A549 (cell line): ENCODE measurements around the gene YES1. TPM values are rescaled to one million over a fixed set of nuclear protein-coding genes. Genes with fewer than 3 reads are reported as not detected.

ENCODE experiments used
- ATAC-seq, 2 experiments: fragments of 200-7000 bp in 1 of 2; fragments of >200 bp in 1 of 2; cut with Nextera tagmentation in 1 of 2; cut with Tn5 transposase in 1 of 2; 3 replicates each; pipeline versions ENCODE4 v1.8.0 to v1.9.1; 2018 to 2020; ENCODE audit warnings: mild to moderate bottlenecking in 1 of 2, moderate library complexity in 1 of 2
- CTCF ChIA-PET: fragments of 300-600 bp; sonication (Branson Sonifier 250); formaldehyde crosslinking; extraction: SDS; loops from one replicate; lab custom pipeline; 2021; ENCODE audit warnings: antibody characterized with exemption, inconsistent platforms; lab: Yijun Ruan, JAX
- POLR2A ChIA-PET: fragments of 350-600 bp; formaldehyde crosslinking; extraction: SDS; loops from one replicate; lab custom pipeline; 2021; ENCODE audit warnings: antibody characterized with exemption, inconsistent platforms; lab: Yijun Ruan, JAX
- DNase-seq, 2 experiments: peaks; one replicate each; pipeline versions ENCODE4 v3.0.0 to v3.0.0-alpha.2; 2011 to 2016; ENCODE audit warnings: low read depth in 1 of 2, low spot score in 1 of 2
- FAIRE-seq: peaks from 2 replicates; lab custom pipeline; 2011; peaks lifted over from hg19 to GRCh38; lab: Jason Lieb, UNC
- H3K27ac ChIP-seq, 2 experiments: fragments of >200 bp; sonication (Bioruptor Twin); formaldehyde crosslinking; 3 replicates each; pipeline ENCODE4 v1.5.1; 2016 to 2017
- H3K4me1 ChIP-seq: fragments of >200 bp; sonication (Bioruptor Twin); formaldehyde crosslinking; 3 replicates; pipeline ENCODE4 v1.6.1; 2016
- H3K4me2 ChIP-seq: fragments of >200 bp; sonication (Bioruptor Twin); formaldehyde crosslinking; 3 replicates; pipeline ENCODE4 v1.6.1; 2016
- H3K4me3 ChIP-seq: fragments of >200 bp; sonication (Bioruptor Twin); formaldehyde crosslinking; 3 replicates; pipeline ENCODE4 v1.5.1; 2016
- H3K9me3 ChIP-seq: fragments of >200 bp; sonication (Bioruptor Twin); formaldehyde crosslinking; 3 replicates; pipeline ENCODE4 v1.6.1; 2016
- EHF ChIP-seq: fragments of 250-450 bp; sonication (Bioruptor Pico); IDR thresholded peaks from 2 replicates; pipeline ENCODE4 v1.5.0; 2020; ENCODE audit warnings: mild to moderate bottlenecking
- FOSL2 ChIP-seq, 2 experiments: fragments of 450-650 bp in 1 of 2; fragments of >200 bp in 1 of 2; sonication (Bioruptor Twin) in 1 of 2; formaldehyde crosslinking; IDR thresholded peaks; 2 replicates each; pipeline versions ENCODE4 v1.5.0 to v1.6.1; 2016 to 2020; ENCODE audit warnings: mild to moderate bottlenecking in 1 of 2, moderate library complexity in 1 of 2
- HDAC2 ChIP-seq: fragments of 200-600 bp; sonication (generic); IDR thresholded peaks from 2 replicates; pipeline ENCODE4 v1.6.1; 2016
- HMGXB4 ChIP-seq: fragments of 250-450 bp; sonication (Bioruptor Pico); IDR thresholded peaks from 2 replicates; pipeline ENCODE4 v1.5.0; 2021; ENCODE audit warnings: mild to moderate bottlenecking, moderate library complexity, borderline replicate concordance
- HOXB5 ChIP-seq: fragments of 250-450 bp; sonication (Bioruptor Pico); IDR thresholded peaks from 2 replicates; pipeline ENCODE4 v1.5.0; 2020; ENCODE audit warnings: mild to moderate bottlenecking, moderate library complexity
- JUNB ChIP-seq: fragments of >200 bp; sonication (Bioruptor Twin); formaldehyde crosslinking; IDR thresholded peaks from 2 replicates; pipeline ENCODE4 v1.6.1; 2016
- MAFK ChIP-seq: fragments of 450-650 bp; IDR thresholded peaks from 2 replicates; pipeline ENCODE4 v1.6.1; 2014; ENCODE audit not compliant: partially characterized antibody
- MAX ChIP-seq: IDR thresholded peaks from 2 replicates; pipeline ENCODE4 v1.6.1; 2012
- NPAS2 ChIP-seq: fragments of 250-450 bp; sonication (Bioruptor Pico); IDR thresholded peaks from 2 replicates; pipeline ENCODE4 v1.8.0; 2022; ENCODE audit warnings: mild to moderate bottlenecking, moderate library complexity, borderline replicate concordance
- ZFP36 ChIP-seq: fragments of 450-650 bp; IDR thresholded peaks from 2 replicates; pipeline ENCODE4 v1.6.1; 2014; ENCODE audit warnings: borderline replicate concordance; ENCODE audit not compliant: partially characterized antibody
- ZNF302 ChIP-seq: fragments of 250-450 bp; sonication (Bioruptor Pico); IDR thresholded peaks from 2 replicates; pipeline ENCODE4 v1.9.0; 2021; ENCODE audit warnings: inconsistent platforms, mild to moderate bottlenecking, moderate library complexity
- WGBS: methylation state at CpG from one replicate; pipeline ENCODE4 v1.1.6; 2017; ENCODE audit errors: missing lambda C conversion rate; 5-methylcytosine and 5-hydroxymethylcytosine counted together
- polyA plus RNA-seq, 4 experiments: library from polyadenylated mRNA; depleted of rRNA in 3 of 4; stranded (reverse); fragments of >200 nt; fragmentation: RNase III in 1 of 4; extraction: RNeasy Plus Mini Kit Qiagen cat#74134 plus additional on column Dnase treatment in 1 of 4; gene quantifications; 2 replicates in 3 of 4; 3 replicates in 1 of 4; pipeline ENCODE4 v1.2.3, GENCODE V29; 2011 to 2017

Gene YES1
- polyA plus RNA-seq, 2 of the 4 experiments (the other 2 are of a cell fraction) = 22.6 to 32.1 TPM

- ChIA-PET CTCF (no interaction called here), POLR2A (no interaction called here)
- Histone ChIP-seq H3K4me2 (no peak overlapping the region), H3K4me1 (no peaks in the 10 kb centered on the region), H3K27ac (no peak overlapping the region), H3K4me3 (no peak overlapping the region), H3K9me3 (no peaks in the 10 kb centered on the region)
- WGBS = 61% methylated on average over 1 of the region's 1 CpG
- ATAC-seq (no peak), FAIRE-seq (no peak), DNase-seq (no peak)
- TF ChIP-seq MAX = no peak
- no peak for TF ChIP-seq JUNB
- no peak for TF ChIP-seq MAFK
- TF ChIP-seq HMGXB4 (CRISPR knock-in tag) = no peak
- no peak for TF ChIP-seq NPAS2 (CRISPR knock-in tag)
- TF ChIP-seq HOXB5 (CRISPR knock-in tag) = no peak
- no peak for TF ChIP-seq ZNF302 (CRISPR knock-in tag)
- TF ChIP-seq, all 56 proteins: peak for 0
Measured at GRCh38 chr18:789397-789796, 22.6 kb downstream of the YES1 start.

- Histone ChIP-seq H3K9me3 (no peaks in the 10 kb centered on the region), H3K4me2 (no peak overlapping the region), H3K4me3 (no peak overlapping the region)
- ATAC-seq = no peak
- DNase-seq = no peak
- TF ChIP-seq MAX (no peak), EHF (CRISPR knock-in tag) (no peak), FOSL2 (IDR thresholded peaks at IDR 0.05) (no peak), FOSL2 (CRISPR knock-in tag; IDR thresholded peaks at IDR 0.05) (no peak), NPAS2 (CRISPR knock-in tag) (no peak)
- TF ChIP-seq, all 56 proteins: peak for 0
- FAIRE-seq = no peak
- ChIA-PET POLR2A (no interaction called here), CTCF (interaction anchor here (1.2 to 1.3 kb wide), 2 partner anchors 22 to 54 kb away, joined by 4 read pairs; no protein-coding TSS in a partner anchor)
- Histone ChIP-seq H3K4me1 (no peaks in the 10 kb centered on the region), H3K27ac (no peak overlapping the region)
- 89% methylated on average over 1 of the region's 1 CpG for WGBS
Measured at GRCh38 chr18:785242-785641, 26.8 kb downstream of the YES1 start.

- FAIRE-seq (no peak), ATAC-seq (no peak), DNase-seq (no peak)
- H3K4me2 ChIP-seq = no peak overlapping the region
- H3K9me3 ChIP-seq = no peaks in the 10 kb centered on the region
- no peak overlapping the region for H3K27ac ChIP-seq
- POLR2A ChIA-PET = no interaction called here
- 93% methylated on average over 5 of the region's 5 CpGs for WGBS
- TF ChIP-seq ZNF302 (CRISPR knock-in tag) = no peak
- no peak for TF ChIP-seq ZFP36
- TF ChIP-seq, all 56 proteins: peak for 0
- Histone ChIP-seq H3K4me1 (no peaks in the 10 kb centered on the region), H3K4me3 (no peak overlapping the region)
- CTCF ChIA-PET = interaction anchor here (1.2 to 1.5 kb wide), 3 partner anchors 23 to 55 kb away, joined by 4 to 7 read pairs (median 4); no protein-coding TSS in a partner anchor
Measured at GRCh38 chr18:784470-785172, 27.4 kb downstream of the YES1 start.

GRCh38 chr18:778194-778927, 33.7 kb downstream of the YES1 start:
- ChIA-PET POLR2A (no interaction called here), CTCF (no interaction called here)
- FAIRE-seq (no peak), ATAC-seq (no peak), DNase-seq (no peak)
- H3K9me3 ChIP-seq = no peaks in the 10 kb centered on the region
- no peak overlapping the region for H3K27ac ChIP-seq
- no peak overlapping the region for H3K4me3 ChIP-seq
- H3K4me1 ChIP-seq = peaks cover 8% of the 10 kb centered on the region; the same call in 2 of the 3 replicates
- no peak for TF ChIP-seq NPAS2 (CRISPR knock-in tag)
- no peak for TF ChIP-seq HDAC2
- no peak overlapping the region; the same call in 2 of the 3 replicates for H3K4me2 ChIP-seq
- 73% methylated on average over 4 of the region's 4 CpGs for WGBS
